ENCODE measurements around the gene CNTNAP2. TPM values are rescaled to one million over a fixed set of nuclear protein-coding genes. Genes with fewer than 3 reads are reported as not detected.
"Not testable (repeated sequence)": the region's sequence is repeated elsewhere in the genome, so short reads cannot be mapped to it uniquely, and the experiment has no call there.

The CNTNAP2 gene
- total RNA-seq, 1 donor from 2014 or later: 2.2 TPM

DNA sequence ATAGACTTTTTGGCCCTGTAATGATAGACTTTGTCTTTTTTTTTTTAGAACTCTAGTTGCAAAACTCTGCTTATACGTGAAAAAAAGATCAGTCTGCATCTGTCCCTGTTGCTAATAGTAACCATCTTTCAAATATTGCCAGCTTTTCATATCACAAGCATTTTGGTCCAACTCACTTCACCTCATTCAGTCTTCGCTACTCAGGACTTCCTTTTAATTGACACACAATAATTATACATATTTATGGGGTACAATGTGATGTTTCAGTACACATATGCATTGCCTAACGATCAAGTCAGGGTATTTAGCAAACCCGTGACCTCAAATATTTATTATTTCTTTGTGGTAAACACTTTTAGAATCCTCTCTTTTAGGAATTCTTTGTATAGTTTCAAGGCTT, 1606.9 kb downstream of the CNTNAP2 start:
- H3K27ac ChIP-seq: no peak overlapping the region
- TF ChIP-seq POLR2A (IDR thresholded peaks at IDR 0.05): no peak
- TF ChIP-seq, protein P1, sequence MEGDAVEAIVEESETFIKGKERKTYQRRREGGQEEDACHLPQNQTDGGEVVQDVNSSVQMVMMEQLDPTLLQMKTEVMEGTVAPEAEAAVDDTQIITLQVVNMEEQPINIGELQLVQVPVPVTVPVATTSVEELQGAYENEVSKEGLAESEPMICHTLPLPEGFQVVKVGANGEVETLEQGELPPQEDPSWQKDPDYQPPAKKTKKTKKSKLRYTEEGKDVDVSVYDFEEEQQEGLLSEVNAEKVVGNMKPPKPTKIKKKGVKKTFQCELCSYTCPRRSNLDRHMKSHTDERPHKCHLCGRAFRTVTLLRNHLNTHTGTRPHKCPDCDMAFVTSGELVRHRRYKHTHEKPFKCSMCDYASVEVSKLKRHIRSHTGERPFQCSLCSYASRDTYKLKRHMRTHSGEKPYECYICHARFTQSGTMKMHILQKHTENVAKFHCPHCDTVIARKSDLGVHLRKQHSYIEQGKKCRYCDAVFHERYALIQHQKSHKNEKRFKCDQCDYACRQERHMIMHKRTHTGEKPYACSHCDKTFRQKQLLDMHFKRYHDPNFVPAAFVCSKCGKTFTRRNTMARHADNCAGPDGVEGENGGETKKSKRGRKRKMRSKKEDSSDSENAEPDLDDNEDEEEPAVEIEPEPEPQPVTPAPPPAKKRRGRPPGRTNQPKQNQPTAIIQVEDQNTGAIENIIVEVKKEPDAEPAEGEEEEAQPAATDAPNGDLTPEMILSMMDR (IDR thresholded peaks at IDR 0.05): no peak
- no peak for TF ChIP-seq POLR2AphosphoS5 (IDR thresholded peaks at IDR 0.05; ENCODE audit: insufficient read depth in 1 of 2, low read depth in 1 of 2)
- H3K36me3 ChIP-seq: no peaks in the 10 kb centered on the region
- no peak for DNase-seq (ENCODE audit: extremely low spot score in 2 of 2)
- no peaks in the 10 kb centered on the region for H3K9me3 ChIP-seq
- no peaks in the 10 kb centered on the region for H3K27me3 ChIP-seq
- intact Hi-C loops (cut with DNase I): no loop called here
- H3K4me1 ChIP-seq: no peaks in the 10 kb centered on the region
- no peak overlapping the region for H3K4me3 ChIP-seq

GRCh38 chr7:147731311-147731710, 1614.7 kb downstream of the CNTNAP2 start:
- intact Hi-C loops (cut with DNase I): no loop called here
- no peak for DNase-seq (ENCODE audit: extremely low spot score in 2 of 2)

DNA sequence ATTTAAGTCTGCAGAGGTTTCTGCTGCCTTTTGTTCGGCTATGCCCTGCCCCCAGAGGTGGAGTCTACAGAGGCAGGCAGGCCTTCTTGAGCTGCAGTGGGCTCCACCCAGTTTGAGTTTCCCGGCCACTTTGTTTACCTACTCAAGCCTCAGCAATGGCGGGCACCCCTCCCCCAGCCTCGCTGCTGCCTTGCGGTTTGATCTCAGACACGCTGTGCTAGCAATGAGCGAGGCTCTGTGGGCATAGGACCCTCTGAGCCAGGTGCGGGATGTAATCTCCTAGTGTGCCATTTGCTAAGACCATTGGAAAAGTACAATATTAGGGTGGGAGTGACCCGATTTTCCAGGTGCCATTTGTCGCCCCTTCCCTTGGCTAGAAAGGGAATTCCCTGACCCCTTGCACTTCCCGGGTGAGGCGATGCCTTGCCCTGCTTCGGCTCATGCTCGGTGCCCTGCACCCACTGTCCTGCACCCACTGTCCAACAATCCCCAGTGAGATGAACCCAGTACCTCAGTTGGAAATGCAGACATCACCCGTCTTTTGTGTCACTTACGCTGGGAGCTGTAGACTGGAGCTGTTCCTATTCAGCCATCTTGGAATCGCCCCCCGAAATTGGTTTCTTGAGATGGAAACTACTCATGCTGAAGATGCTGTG, 1621.1 kb downstream of the CNTNAP2 start:
- H3K27me3 ChIP-seq; H3K36me3 ChIP-seq; H3K27ac ChIP-seq; H3K9me3 ChIP-seq; H3K4me1 ChIP-seq; H3K4me3 ChIP-seq; DNase-seq (ENCODE audit: extremely low spot score in 2 of 2); intact Hi-C loops (cut with DNase I): not testable (repeated sequence)

More at GRCh38 chr7:147731311-147731710, 1614.7 kb downstream of the CNTNAP2 start:
- H3K27ac ChIP-seq: no peak overlapping the region
- no peaks in the 10 kb centered on the region for H3K36me3 ChIP-seq
- no peak for TF ChIP-seq POLR2AphosphoS5 (IDR thresholded peaks at IDR 0.05; ENCODE audit: insufficient read depth in 1 of 2, low read depth in 1 of 2)
- TF ChIP-seq, protein P1 (IDR thresholded peaks at IDR 0.05): no peak
- TF ChIP-seq POLR2A (IDR thresholded peaks at IDR 0.05): no peak
- no peak overlapping the region for H3K4me3 ChIP-seq
- no peaks in the 10 kb centered on the region for H3K4me1 ChIP-seq
- no peaks in the 10 kb centered on the region for H3K27me3 ChIP-seq
- H3K9me3 ChIP-seq: no peaks in the 10 kb centered on the region

- Histone ChIP-seq H3K27me3 (no peaks in the 10 kb centered on the region), H3K4me3 (no peak overlapping the region), H3K9me3 (no peaks in the 10 kb centered on the region), H3K36me3 (no peaks in the 10 kb centered on the region), H3K4me1 (no peaks in the 10 kb centered on the region), H3K27ac (no peak overlapping the region)
- DNase-seq (ENCODE audit: extremely low spot score in 2 of 2): no peak
- TF ChIP-seq, protein P1 (IDR thresholded peaks at IDR 0.05): no peak
- TF ChIP-seq POLR2A (IDR thresholded peaks at IDR 0.05): no peak
- TF ChIP-seq POLR2AphosphoS5 (IDR thresholded peaks at IDR 0.05; ENCODE audit: insufficient read depth in 1 of 2, low read depth in 1 of 2): no peak
- intact Hi-C loops (cut with DNase I): no loop called here
These were observed 1625.7 kb downstream of the CNTNAP2 start for GRCh38 chr7:147742301-147742700.

DNA sequence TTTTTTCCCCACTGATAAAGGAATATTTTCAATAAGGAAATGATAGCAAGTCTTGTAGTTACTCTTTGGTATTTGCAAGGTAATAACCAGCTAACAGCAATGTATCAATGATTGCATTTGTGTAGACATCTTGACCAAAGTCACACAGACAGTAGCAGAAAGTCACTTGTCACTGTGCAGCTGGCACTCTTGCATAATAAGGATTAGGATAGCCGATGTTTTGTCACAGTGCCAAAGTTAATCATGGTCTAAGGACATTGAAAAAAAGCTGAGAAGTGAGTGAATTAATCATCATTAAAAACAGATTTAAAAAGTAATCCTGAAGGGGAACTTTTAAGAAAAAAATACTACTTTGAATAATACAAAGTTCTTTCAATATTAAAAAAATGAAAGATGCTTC, 1639.7 kb downstream of the CNTNAP2 start:
- Histone ChIP-seq H3K27ac (no peak overlapping the region), H3K9me3 (no peaks in the 10 kb centered on the region), H3K4me3 (no peak overlapping the region), H3K4me1 (no peaks in the 10 kb centered on the region), H3K36me3 (no peaks in the 10 kb centered on the region), H3K27me3 (no peaks in the 10 kb centered on the region)
- no peak for DNase-seq (ENCODE audit: extremely low spot score in 2 of 2)
- intact Hi-C loops (cut with DNase I): no loop called here
- TF ChIP-seq, protein P1 (IDR thresholded peaks at IDR 0.05): no peak
- no peak for TF ChIP-seq POLR2A (IDR thresholded peaks at IDR 0.05)
- TF ChIP-seq POLR2AphosphoS5 (IDR thresholded peaks at IDR 0.05; ENCODE audit: insufficient read depth in 1 of 2, low read depth in 1 of 2): no peak
